ENCODE results near the gene PECR.
"Not testable (repeated sequence)": the region's sequence is repeated elsewhere in the genome, so short reads cannot be mapped to it uniquely, and the experiment has no call there.

Gene PECR

GRCh38 chr2:216002101-216002678 lies 79.4 kb downstream of the PECR start:
- DNase-seq (ENCODE audit: low read depth, low spot score): no peak

GRCh38 chr2:216001216-216002100 lies 80.2 kb downstream of the PECR start:
- DNase-seq (ENCODE audit: low read depth, low spot score): no peak

GRCh38 chr2:215998636-215999035 lies 83.0 kb downstream of the PECR start:
- no peak for DNase-seq (ENCODE audit: low read depth, low spot score)

GRCh38 chr2:215997219-215997618 lies 84.4 kb downstream of the PECR start:
- no peak for DNase-seq (ENCODE audit: low read depth, low spot score)

GRCh38 chr2:215994911-215995310 lies 86.7 kb downstream of the PECR start:
- DNase-seq (ENCODE audit: low read depth, low spot score): no peak

GRCh38 chr2:215988556-215989207 lies 92.9 kb downstream of the PECR start:
- not testable (repeated sequence) for DNase-seq (ENCODE audit: low read depth, low spot score)

Measured in activated naive CD8-positive, alpha-beta T cell treated with anti-CD3 and anti-CD28 coated beads, Interleukin-2, amount 50 U/mL, for 16 hours (primary cell).